NT2/D1 (cell line): ENCODE measurements around the gene MRTFB.

ENCODE experiments used
- DNase-seq: peaks from one replicate; pipeline ENCODE4 v3.0.0-alpha.2; 2011; ENCODE audit warnings: low read depth, low spot score
- H3K27me3 ChIP-seq: 2 replicates; pipeline ENCODE4 v1.6.0; 2011; ENCODE audit warnings: mild to moderate bottlenecking; ENCODE audit not compliant: insufficient read length, insufficient read depth
- H3K36me3 ChIP-seq: 2 replicates; pipeline ENCODE4 v1.6.1; 2011; ENCODE audit warnings: mild to moderate bottlenecking, low read length, mixed read lengths; ENCODE audit not compliant: insufficient read depth, insufficient read length
- H3K4me1 ChIP-seq: 2 replicates; pipeline ENCODE4 v1.5.1; 2011; ENCODE audit not compliant: insufficient read depth, insufficient read length
- H3K4me3 ChIP-seq: 2 replicates; pipeline ENCODE4 v1.5.1; 2011; ENCODE audit warnings: low read depth; ENCODE audit not compliant: insufficient read length
- H3K9ac ChIP-seq: 2 replicates; pipeline ENCODE4 v1.6.0; 2011; ENCODE audit warnings: low read depth; ENCODE audit not compliant: insufficient read length
- H3K9me3 ChIP-seq: 2 replicates; pipeline ENCODE4 v1.5.1; 2011; ENCODE audit warnings: mild to moderate bottlenecking, low read length; ENCODE audit not compliant: insufficient read depth
- SUZ12 ChIP-seq: IDR thresholded peaks from 2 replicates; pipeline ENCODE4 v1.6.1; 2011; ENCODE audit not compliant: insufficient read length, insufficient read depth; ENCODE audit errors: extremely low read depth
- YY1 ChIP-seq: IDR thresholded peaks from 2 replicates; pipeline ENCODE4 v1.6.1; 2011; ENCODE audit not compliant: insufficient read length, insufficient read depth
- ZNF274 ChIP-seq: IDR thresholded peaks from 2 replicates; pipeline ENCODE4 v1.6.1; 2011; ENCODE audit warnings: mild to moderate bottlenecking, low read depth, low read length

MRTFB gene

GRCh38 chr16:14302399-14303181 lies 231.5 kb downstream of the MRTFB start:
- Histone ChIP-seq H3K27me3 (peaks cover 31% of the 10 kb centered on the region), H3K4me3 (peak overlapping the region; percentile 69), H3K4me1 (peaks cover 7% of the 10 kb centered on the region), H3K36me3 (no peaks in the 10 kb centered on the region), H3K9ac (peak overlapping the region; percentile 81), H3K9me3 (no peaks in the 10 kb centered on the region)
- TF ChIP-seq YY1 (no peak), SUZ12 (no peak), ZNF274 (no peak)
- DNase-seq, result no peak

- Histone ChIP-seq H3K27me3 (peaks cover 31% of the 10 kb centered on the region), H3K9me3 (no peaks in the 10 kb centered on the region), H3K36me3 (no peaks in the 10 kb centered on the region), H3K4me1 (peaks cover 11% of the 10 kb centered on the region), H3K9ac (peak overlapping the region; percentile 81), H3K4me3 (peak overlapping the region; percentile 69)
- DNase-seq, result no peak
- TF ChIP-seq SUZ12, result no peak
- TF ChIP-seq YY1, result no peak
- TF ChIP-seq ZNF274, result no peak
These were observed 232.1 kb downstream of the MRTFB start for GRCh38 chr16:14303182-14303618.

- H3K4me3 ChIP-seq, result peak overlapping the region; percentile 69
- H3K9me3 ChIP-seq, result no peaks in the 10 kb centered on the region
- H3K4me1 ChIP-seq, result peaks cover 13% of the 10 kb centered on the region
- DNase-seq, result no peak
- peak overlapping the region; percentile 54 for H3K9ac ChIP-seq
- peaks cover 31% of the 10 kb centered on the region for H3K27me3 ChIP-seq
- TF ChIP-seq SUZ12 (no peak), ZNF274 (no peak)
- no peaks in the 10 kb centered on the region for H3K36me3 ChIP-seq
These were observed 232.7 kb downstream of the MRTFB start for GRCh38 chr16:14303639-14304394.

- no peak overlapping the region for H3K9ac ChIP-seq
- H3K9me3 ChIP-seq, result no peaks in the 10 kb centered on the region
These were observed 233.9 kb downstream of the MRTFB start for GRCh38 chr16:14304891-14305460.

GRCh38 chr16:14306485-14307058 lies 235.5 kb downstream of the MRTFB start:
- TF ChIP-seq YY1, result no peak
- no peak for TF ChIP-seq ZNF274
- no peak for TF ChIP-seq SUZ12
- H3K4me3 ChIP-seq, result no peak overlapping the region
- H3K4me1 ChIP-seq, result peaks cover 18% of the 10 kb centered on the region
- H3K9ac ChIP-seq, result no peak overlapping the region
- H3K27me3 ChIP-seq, result peaks cover 26% of the 10 kb centered on the region
- no peaks in the 10 kb centered on the region for H3K9me3 ChIP-seq
- no peaks in the 10 kb centered on the region for H3K36me3 ChIP-seq
- DNase-seq, result no peak

More at GRCh38 chr16:14304891-14305460, 233.9 kb downstream of the MRTFB start:
- DNase-seq, result no peak
- Histone ChIP-seq H3K4me3 (no peak overlapping the region), H3K4me1 (peaks cover 13% of the 10 kb centered on the region), H3K27me3 (peaks cover 31% of the 10 kb centered on the region), H3K36me3 (no peaks in the 10 kb centered on the region)
- TF ChIP-seq SUZ12 (no peak), YY1 (no peak), ZNF274 (no peak)

GRCh38 chr16:14307059-14307526 lies 236.0 kb downstream of the MRTFB start:
- H3K4me1 ChIP-seq, result peaks cover 18% of the 10 kb centered on the region
- peaks cover 24% of the 10 kb centered on the region for H3K27me3 ChIP-seq
- no peak overlapping the region for H3K4me3 ChIP-seq
- no peaks in the 10 kb centered on the region for H3K36me3 ChIP-seq
- TF ChIP-seq ZNF274, result no peak
- TF ChIP-seq SUZ12, result no peak
- TF ChIP-seq YY1, result no peak
- DNase-seq, result no peak
- peak overlapping the region; percentile 36 for H3K9ac ChIP-seq
- no peaks in the 10 kb centered on the region for H3K9me3 ChIP-seq
